Sigmoid colon (tissue), 4 donors: Measurements from ENCODE around the gene TARS2.

Source experiments
- POLR2A ChIP-seq, 2 donors: fragments of 450-650 bp; IDR thresholded peaks; one replicate each; pipeline ENCODE4 v1.6.1; 2016; ENCODE audit warnings: antibody characterized with exemption in 2 of 2, mild to moderate bottlenecking in 2 of 2, moderate library complexity in 2 of 2
- POLR2AphosphoS5 ChIP-seq, 4 donors: sonication (generic); formaldehyde crosslinking; IDR thresholded peaks; one replicate each; pipeline ENCODE4 v1.6.1; 2017; ENCODE audit warnings: antibody characterized with exemption in 4 of 4
- TF ChIP-seq, protein P1 (sequence below), 4 experiments: fragments of 450-650 bp in 3 of 4; fragments of 200-600 bp in 1 of 4; IDR thresholded peaks; one replicate each; pipeline ENCODE4 v1.5.1; 2016 to 2019; ENCODE audit warnings: antibody characterized with exemption in 4 of 4, mild to moderate bottlenecking in 3 of 4, moderate library complexity in 2 of 4

DNA sequence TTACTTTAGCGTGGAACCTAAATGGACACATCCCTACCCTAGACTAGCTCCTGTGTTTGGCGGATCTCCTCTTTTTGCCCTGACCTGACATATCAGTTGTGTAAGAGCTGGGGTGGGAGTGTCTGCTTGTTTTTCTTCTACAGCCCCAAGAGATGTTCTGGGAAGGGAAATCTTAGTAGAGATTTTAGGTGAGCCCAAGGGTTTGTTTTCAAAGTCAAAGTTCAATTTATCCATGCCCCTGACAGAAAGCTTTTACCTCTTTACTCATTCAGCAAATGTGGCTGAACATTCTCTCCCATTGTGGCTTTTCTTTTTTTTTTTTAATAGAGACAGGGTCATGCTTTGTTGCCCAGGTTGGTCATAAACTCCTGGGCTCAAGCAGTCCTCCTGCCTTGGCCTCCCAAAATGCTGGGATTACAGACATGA is 7.3 kb upstream of the TARS2 start:
- no peak for TF ChIP-seq POLR2AphosphoS5 (IDR thresholded peaks at IDR 0.05)
- TF ChIP-seq, protein P1, sequence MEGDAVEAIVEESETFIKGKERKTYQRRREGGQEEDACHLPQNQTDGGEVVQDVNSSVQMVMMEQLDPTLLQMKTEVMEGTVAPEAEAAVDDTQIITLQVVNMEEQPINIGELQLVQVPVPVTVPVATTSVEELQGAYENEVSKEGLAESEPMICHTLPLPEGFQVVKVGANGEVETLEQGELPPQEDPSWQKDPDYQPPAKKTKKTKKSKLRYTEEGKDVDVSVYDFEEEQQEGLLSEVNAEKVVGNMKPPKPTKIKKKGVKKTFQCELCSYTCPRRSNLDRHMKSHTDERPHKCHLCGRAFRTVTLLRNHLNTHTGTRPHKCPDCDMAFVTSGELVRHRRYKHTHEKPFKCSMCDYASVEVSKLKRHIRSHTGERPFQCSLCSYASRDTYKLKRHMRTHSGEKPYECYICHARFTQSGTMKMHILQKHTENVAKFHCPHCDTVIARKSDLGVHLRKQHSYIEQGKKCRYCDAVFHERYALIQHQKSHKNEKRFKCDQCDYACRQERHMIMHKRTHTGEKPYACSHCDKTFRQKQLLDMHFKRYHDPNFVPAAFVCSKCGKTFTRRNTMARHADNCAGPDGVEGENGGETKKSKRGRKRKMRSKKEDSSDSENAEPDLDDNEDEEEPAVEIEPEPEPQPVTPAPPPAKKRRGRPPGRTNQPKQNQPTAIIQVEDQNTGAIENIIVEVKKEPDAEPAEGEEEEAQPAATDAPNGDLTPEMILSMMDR (IDR thresholded peaks at IDR 0.05): no peak
- TF ChIP-seq POLR2A (IDR thresholded peaks at IDR 0.05): no peak
